ELR (cell line): ENCODE measurements around the gene HLA-DOB.
A peak's percentile ranks its signal among the peaks of the same experiment; 100 is the strongest.

Source experiments
- DNase-seq: peaks from one replicate; pipeline ENCODE4 v3.0.0-alpha.2; 2015; ENCODE audit warnings: low read depth

Gene HLA-DOB

DNA sequence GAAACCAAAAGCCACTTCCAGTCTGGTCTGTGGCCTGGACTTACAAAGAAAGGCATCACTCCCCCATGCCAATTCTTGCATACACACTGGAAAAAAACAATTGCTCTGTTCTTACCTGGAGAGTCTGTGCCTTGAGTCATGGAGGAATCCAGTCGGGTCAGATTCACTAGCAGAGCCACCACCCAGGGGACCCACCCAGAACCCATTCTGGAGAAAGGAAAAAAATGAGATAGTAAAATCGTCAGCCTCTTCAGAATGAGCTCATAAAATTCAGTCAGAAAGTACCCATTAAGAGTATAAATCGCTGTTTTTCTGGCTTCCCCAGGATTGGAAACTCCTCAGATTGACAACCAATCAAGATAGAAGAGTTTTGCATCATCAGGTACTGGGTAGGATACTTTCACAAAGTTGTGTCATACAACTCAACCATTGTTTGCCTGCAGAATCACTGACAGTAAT, at the start of gene HLA-DOB:
HLA-DOB (minus strand) TSS at position 257 of the 459 bp plus-strand sequence; CDS start at position 206, 51 bp downstream.
- peak; percentile 44 for DNase-seq

DNA sequence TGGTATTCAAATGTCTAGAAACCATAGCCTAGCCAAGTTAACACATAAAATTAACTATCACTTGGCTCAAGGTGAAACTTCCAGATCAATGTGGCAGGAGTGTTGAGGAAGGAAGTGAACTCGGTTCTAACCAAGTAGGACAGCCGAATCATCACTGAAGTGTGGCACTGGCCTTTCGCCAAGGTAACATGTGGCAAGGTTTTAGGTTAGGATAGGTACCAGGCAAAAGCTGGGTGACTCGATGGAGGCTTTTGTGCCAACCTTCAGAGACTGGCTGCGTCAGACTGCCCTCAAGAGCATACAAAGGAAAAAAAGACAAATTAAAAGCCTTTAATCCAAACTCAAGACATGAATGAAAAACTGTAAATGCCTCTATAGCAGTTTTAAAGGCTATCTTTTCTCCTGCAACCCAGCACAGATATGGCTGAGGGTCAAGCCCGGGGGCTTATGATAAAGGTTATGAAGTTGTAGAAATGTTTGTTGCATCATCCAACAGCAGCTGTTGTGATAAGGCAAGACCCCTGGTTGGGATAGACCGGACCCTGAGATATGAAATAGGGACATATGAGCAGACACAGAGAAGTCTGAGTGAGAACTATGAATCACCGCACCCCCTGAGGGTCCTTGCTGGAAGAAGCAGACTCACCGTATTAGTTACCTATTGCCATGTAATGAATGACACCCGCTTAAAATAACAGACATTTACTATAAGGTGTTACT, 49.1 kb upstream of the HLA-DOB start:
- DNase-seq, result no peak

DNA sequence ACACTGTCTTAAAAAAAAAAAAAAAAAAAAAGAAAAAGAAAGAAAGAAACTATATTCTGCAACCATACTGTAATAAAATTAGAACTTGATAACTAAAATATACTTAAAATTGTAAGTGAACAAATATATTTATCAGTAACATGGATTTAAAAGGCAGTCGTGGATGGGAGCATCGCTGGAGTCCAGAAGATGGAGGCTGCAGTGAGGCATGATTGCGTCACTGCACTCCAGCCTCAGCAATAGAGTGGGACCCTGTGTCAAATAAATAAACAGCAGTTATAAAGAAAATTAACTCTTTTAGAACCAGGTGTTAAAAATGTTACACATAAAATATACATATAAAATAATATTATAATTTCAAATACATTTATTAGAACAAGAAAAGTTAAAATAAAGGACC, 45.9 kb upstream of the HLA-DOB start:
- no peak for DNase-seq

DNA sequence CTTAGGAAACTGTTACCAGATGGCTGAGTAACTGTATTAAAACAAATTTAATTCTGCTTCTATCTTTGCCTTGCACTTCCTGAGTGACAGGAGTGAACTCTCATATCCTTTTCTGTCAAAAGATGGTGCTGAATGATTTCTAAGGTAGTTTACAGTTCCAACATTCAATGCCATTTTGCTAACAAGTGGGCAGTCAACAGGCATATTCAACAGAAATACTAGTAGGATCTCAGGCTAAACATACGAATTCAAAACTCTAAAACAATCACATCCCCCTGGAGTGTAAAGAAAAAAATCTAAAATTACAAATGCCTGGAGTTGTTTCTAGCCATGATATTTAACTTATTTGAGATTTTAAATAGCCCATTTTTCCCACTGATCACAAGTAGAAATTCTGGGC, 43.9 kb upstream of the HLA-DOB start:
- no peak for DNase-seq

DNA sequence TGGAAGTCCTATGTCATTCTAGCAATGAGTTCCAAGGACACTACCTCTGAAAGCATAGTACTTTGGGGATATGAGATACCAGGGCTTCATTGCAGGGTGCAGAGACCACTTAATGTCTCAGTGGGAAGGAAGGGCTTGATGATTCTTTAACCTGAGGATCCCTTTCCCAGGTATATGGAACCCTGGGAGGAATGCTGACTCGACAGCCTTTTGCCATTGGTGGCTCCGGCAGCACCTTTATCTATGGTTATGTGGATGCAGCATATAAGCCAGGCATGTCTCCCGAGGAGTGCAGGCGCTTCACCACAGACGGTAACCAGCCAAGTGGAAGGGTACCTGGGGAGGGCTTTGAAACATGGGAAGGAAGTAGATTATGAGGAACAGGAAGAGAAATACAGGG, 41.4 kb upstream of the HLA-DOB start:
- no peak for DNase-seq

DNA sequence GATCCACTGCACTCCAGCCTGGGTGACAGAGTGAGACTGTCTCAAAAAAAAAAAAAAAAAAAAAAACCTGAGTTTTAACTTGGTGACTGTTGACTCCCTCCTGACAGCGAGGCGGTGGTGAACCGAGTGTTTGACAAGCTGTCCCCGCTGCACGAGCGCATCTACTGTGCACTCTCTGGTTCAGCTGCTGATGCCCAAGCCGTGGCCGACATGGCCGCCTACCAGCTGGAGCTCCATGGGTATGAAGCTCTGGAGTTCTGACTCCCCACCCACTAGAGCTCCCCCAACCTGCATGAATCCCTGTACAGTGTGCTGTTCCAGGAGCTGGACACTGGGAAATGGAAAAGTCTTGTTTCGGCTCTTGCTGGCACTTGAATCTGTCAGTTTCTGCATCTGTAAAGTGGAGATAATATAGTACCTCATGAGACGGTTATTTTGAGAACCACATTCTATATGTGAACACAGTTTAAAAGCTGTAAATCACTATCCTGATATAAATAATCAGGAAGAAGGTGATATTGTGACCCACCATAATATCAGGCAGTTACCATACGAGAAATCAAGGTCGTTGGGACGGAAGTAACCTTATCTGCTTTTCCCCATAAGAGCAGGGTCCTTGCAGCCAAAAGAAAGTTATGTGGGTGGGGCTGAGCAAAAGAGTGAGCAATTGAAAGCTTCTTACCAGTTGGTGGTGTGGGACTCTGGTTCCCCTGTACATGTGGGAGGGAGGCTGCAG, 40.5 kb upstream of the HLA-DOB start:
- DNase-seq, result no peak

DNA sequence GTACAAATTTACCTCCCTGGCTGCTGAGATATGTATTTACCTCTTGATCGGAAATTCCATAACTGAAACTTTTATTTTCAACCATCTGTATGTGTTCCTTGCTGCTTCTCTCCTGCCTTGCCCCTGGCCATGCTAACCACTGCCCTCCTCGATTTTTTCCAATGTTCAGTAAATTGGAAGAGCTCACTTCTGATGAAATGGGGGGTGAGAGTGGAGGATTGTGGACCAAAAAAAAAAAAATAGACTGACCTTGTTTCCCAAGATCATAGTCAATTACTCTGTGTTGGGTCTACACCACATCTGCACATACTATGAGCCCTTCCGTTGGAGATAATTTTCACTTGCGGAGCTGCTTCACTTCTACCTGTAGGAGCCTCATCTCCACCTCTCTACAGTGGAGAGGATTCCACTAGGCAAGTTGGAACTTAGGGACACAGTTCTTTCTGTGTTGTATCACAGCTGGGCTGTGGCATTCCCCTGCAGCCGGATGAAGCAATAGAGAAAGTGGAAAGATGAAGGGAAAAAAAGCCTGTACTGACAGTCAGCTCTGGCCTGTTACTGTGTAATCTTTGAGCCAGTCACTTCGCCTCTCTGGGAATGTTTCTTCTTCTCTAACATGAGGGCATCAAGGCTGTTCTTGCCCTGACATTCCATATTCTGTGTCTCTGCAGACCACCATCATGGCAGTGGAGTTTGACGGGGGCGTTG, 38.8 kb upstream of the HLA-DOB start:
- no peak for DNase-seq

DNA sequence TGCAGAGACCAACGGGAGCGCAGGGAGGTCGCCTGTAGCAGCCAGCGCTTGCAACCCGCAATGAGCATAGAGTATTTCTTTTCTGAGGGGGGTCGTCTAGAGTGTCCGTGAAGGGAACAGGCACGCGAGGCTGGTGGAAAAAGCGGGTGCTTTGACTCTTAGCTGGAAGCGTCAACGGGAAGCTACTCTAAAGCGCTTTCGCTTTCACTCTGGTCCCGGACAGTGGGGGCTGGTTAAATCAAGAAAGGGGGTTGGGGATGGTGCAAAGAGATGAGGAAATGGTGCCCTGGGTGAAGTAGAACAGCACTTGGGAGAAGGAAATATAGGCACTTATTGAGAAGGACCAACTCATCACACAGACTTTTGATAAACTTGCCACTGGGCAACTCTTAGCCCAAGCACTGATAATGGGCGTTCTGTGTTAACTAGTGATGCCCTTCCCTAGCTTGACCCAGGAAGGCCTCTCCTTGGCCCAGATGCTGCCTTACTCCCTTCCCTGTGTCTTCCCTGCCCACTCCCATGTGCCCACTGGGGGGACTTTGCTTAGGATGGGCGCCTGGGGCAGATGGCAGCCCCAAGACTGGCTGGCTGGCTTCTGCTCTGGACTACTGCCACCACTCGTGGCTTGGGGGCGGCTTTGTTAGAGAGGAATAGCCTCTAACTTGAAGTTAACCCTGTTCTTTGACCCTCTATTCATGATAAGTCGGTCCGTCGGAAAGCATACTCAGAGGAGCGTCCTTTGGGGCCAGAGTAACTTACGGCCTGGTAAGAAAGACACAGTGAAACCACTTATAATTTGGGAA, 37.8 kb upstream of the HLA-DOB start:
- peak; percentile 64 for DNase-seq

DNA sequence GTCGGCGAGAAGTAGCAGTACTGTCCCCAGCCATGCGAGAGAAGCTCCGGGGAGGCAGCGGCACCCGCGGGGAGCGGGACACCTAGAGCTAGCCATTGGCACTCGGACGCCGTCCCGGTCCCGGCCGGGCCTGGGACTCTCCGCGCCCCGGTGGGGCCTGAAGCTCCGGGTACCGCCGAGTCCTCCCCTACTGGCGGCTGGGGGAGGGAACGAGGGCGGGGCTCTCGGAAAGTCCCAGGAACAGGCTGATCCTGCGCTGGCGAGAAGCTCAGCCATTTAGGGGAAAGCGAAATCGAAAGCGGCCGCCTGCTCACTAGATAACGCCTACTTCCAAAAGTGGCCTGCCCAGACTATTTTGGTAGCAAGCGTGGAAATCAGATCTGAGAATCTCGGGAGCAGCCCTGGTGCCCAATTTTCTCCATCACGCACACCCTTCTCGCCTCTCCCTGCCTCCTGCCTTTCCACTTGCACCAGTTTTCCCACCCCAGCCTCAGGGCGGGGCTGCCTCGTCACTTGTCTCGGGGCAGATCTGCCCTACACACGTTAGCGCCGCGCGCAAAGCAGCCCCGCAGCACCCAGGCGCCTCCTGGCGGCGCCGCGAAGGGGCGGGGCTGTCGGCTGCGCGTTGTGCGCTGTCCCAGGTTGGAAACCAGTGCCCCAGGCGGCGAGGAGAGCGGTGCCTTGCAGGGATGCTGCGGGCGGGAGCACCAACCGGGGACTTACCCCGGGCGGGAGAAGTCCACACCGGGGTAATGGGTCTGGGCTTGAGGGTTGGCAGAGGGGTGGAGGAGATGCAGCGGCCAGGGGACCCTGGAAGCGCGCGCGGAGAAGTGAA, 37.0 kb upstream of the HLA-DOB start, which contains the start of the genes PSMB9 and TAP1:
PSMB9 (plus strand) TSS at position 652 of the 835 bp plus-strand sequence; CDS start at position 690, 38 bp downstream.
TAP1 (minus strand) TSS at position 164 of the 835 bp plus-strand sequence; CDS start at position 96, 68 bp downstream.
- DNase-seq, result peak; percentile 95

DNA sequence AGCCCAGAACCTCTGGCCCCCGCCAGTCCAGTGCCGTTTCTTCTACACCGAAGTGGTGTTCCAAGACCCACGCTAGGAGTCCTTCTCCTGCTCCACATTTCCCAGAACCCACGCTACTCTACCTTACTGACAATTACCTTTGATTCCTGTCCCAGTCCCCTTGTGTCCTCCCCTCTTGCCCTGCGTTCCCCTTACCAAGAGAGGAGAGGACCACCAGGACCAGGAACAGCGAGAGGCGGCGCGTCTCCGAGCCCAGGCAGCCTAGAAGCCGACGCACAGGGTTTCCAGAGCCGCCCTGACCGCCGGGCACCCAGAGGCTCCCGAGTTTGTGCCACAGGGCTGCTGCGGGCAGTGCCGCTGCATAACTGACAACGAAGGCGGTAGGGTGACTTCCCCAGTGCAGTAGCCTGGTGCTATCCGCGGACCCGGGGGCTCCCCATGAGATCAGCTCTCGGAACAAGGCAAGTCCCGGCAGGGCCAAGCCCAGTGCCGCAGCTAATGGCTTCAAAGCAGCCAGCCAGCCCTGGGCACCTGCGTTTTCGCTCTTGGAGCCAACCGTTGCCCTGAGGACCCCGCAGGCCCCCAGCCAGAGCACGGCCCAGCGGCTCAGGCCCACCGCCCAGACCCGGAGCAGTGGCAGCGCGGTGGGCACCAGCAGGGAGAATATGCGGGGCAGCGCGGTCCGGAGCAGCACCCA, 36.2 kb upstream of the HLA-DOB start:
- DNase-seq, result peak; percentile 62

DNA sequence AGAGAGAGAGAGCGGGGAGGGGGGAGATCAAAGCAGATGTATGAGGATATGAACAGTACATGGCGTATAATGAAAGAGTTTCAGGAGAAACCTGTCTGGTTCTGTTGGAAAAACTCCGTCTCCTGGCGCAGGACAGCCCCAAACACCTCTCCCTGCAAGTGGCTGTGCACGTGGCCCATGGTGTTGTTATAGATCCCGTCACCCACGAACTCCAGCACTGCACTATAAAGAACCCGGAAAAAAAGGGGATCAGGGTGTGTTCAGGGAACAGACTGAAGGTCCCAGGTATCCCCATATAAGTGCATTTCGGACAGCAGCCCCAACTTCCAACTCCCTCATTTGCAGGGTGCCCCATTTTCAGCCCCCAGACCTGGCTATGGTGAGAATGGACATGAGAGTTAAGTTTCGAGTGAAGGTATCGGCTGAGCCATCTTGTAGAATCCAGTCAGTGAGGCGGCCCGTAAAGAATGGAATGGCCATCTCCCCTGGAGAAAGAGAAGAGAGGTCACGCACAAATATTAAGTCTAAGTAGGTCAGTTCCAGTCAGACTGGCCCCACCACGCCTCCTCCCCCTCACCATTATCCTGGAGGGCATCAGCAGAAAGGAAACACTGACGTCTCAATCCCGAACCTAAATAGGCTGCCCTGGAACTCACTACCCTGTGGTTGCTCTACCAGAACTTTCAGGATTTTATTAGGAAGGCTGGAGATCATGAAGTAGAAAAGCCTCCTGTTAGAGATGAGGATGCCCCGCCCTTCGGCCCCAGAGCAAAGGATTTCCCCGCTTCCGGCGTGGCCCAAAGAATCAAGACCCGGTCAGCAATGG, 35.4 kb upstream of the HLA-DOB start:
- DNase-seq, result peak; percentile 57

DNA sequence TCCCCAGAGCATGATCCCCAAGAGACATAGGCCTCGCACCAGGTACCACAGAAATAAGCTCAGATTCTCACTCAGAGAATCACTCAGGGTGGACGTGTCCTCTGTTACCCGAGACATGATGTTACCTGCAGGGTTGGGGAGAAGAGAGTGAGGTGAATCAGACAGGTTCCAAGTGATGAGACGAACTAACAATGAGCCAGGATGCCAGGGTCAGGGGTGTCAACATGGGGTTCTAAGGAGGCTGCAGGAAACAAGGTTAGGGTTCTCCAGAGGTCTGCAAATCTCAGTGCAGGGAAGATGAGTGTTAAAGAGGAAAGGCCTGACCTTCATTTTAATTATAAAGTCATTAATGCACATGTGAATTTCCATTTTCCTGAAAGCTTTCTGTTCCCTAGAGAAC, 34.2 kb upstream of the HLA-DOB start:
- DNase-seq, result no peak

DNA sequence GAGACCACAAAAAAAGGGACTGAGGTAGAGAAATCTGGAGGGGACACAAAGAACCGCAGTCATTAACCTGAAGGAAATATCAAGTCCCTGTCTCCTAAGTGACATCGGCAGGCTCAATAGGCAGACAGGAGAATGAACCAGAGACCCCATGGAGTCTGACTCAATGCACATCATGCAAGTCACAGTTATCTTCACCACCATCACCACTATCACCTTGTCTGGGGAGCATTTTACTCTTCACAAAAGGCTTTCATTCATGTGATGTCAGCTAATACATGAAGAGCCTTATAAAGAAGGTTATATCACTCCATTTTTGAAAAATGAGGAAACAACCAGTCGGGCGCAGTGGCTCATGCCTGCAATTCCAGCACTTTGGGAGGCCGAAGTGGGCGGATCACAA, 32.3 kb upstream of the HLA-DOB start:
- DNase-seq, result no peak

DNA sequence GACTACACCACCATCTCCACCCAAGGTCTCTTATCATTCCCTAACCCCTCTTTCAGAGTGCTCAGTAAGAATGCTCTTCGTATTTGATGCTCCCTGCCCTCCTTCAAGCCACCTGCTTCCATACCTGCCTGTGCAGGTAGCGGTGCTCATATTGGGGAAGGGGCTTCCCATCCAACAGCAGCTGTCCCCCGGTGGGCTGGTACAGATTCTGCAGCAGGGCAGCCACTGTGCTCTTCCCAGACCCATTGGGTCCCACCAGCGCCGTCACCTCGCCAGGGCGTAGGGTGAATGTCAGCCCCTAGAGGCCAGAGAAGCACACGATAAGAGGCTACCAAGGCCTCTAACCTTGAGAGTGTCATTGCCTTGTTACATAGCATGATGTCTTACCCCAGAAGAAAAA, 31.0 kb upstream of the HLA-DOB start:
- no peak for DNase-seq

DNA sequence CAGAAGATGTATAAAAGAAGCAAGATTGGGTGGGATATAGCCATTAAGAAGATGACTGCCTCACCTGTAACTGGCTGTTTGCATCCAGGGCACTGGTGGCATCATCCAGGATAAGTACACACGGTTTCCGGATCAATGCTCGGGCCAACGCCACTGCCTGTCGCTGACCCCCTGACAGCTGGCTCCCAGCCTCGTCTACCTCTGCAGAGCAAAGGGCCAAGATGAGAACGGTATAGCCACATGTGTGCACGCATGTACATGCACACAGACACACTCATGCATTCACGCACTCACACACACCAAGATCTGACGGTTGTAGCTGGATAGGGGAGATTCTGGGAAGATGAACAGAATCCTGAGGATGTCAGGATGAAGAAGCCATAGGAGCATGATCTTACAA, 30.2 kb upstream of the HLA-DOB start:
- DNase-seq, result no peak

DNA sequence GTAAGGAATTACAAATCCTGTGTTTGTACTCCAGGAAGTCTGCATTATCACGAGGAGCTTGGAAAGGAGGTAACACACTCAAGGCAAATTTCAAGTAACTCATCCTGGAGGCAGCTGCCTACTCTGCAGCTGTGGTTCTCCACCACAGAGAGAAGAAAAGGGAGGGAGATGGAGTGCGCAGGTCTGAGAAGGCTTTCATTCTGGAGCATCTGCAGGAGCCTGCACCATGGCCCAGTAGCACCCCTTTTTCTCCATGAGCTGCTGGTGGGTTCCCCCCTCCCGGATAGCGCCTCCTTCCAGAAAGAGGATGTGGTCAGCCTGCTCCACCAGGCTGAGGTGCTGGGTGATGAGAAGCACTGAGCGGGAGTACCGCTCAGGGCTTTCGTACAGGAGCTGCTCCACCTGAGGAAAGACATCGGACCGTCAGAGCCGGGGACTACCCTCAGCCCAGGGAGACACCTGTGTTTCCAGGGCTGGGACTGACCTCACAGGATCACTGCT, 28.6 kb upstream of the HLA-DOB start:
- DNase-seq, result no peak

DNA sequence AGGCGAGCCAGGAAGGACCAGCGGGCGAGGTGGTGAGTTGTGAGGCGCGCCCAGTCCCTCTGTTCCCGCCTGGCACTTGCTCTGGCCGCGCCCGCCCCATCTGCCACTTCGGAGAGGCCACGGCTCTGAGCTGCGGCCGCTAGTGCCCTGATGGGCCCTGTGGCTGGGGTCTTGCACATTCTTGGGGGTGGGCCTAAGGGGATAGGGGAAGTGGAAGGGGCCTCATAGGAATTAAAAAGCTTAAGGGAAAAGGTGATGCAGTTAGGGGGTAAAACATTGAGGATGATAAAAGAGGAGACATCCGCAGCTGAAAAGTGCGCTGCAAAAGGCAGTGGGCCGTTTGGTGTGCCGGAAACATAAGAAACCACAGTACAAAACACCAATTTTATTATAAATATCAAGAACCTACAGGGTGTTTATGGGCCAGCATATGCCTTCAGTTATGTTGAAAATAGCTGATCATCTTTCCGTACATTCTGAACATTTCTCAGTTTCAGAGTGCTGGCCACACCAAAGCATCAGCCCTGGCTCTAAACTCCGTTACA, 28.1 kb upstream of the HLA-DOB start:
- DNase-seq, result no peak

DNA sequence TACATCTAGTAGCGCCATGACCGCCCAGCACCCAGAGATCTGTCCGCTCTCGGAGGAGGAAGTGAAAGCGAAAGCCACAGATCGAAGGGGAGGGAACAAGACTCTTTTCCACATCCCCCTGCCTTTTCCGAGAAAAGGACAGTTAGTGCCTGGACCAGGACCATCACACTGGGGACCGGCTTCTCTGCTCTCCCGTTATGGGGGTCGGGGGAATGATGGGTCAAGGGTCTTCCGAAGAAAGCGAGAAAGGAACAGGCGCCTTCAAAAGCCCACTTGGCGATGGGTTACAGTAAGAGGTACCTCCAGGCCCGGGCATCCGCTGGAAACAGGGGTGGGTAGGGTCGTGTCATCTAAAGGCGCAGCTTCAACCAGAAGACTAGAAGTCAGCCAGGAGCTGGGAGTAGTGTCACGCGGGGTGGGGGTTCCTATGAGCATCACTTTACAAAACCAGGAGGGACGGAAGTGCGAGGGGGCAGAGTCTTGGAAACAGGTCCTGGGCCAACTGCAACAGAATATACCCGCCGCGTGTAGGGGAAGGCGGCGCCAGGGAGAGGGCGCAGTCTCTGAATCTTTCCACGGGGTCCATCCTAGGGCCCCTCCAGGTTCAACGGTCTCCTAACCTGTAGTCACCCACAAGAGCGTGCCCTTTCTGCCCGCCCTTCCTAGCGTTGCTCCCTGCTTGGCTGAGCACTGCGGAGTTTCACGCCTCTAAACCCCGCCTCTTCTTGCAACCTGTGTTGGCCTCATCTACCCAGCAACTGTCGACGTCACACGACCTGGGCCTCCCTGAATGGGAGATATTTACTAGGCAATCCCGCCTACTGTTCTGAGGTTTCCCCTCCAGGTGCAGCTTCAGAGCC, 27.4 kb upstream of the HLA-DOB start, which contains the start of gene PSMB8:
PSMB8 (minus strand) TSS at position 69 of the 860 bp plus-strand sequence; CDS start at position 18, 51 bp downstream.
- peak; percentile 96 for DNase-seq
